GM23248 (cell line): ENCODE data around the gene KRTAP20-4.

Experiments
- EZH2 ChIP-seq: fragments of 200-600 bp; sonication (generic); IDR thresholded peaks from 2 replicates; pipeline ENCODE4 v1.6.1; 2018; ENCODE audit warnings: antibody characterized with exemption, mild to moderate bottlenecking; ENCODE audit not compliant: insufficient read depth, poor library complexity, severe bottlenecking
- EZH2phosphoT487 ChIP-seq: fragments of 200-600 bp; sonication (generic); IDR thresholded peaks from 2 replicates; pipeline ENCODE4 v1.6.1; 2018; ENCODE audit warnings: antibody characterized with exemption, moderate library complexity, mild to moderate bottlenecking, low read depth; ENCODE audit not compliant: insufficient read depth

- TF ChIP-seq EZH2 (no peak), EZH2phosphoT487 (no peak)
Observed at GRCh38 chr21:30620080-30620479, 347 bp upstream of the KRTAP20-4 start.
